GM12878 (cell line): ENCODE data around the gene COIL. TPM values are rescaled to one million over a fixed set of nuclear protein-coding genes. Genes with fewer than 3 reads are reported as not detected.
A peak's percentile ranks its signal among the peaks of the same experiment; 100 is the strongest.

ENCODE experiments used
- ATAC-seq: fragments of 200-7000 bp; cut with Tn5 transposase; 3 replicates; pipeline ENCODE4 v1.9.1; 2020; ENCODE audit warnings: mild to moderate bottlenecking, moderate library complexity
- BruUV-seq: library from RNA; stranded (reverse); fragments of 400-500 nt; replicated peaks from 2 replicates; lab custom pipeline; 2021; lab: Mats Ljungman, UMichigan
- CTCF ChIA-PET: fragments of 300-600 bp; sonication (Branson Sonifier 250); formaldehyde crosslinking; extraction: SDS; loops from one replicate; lab custom pipeline; 2021; ENCODE audit warnings: inconsistent platforms; lab: Yijun Ruan, JAX
- POLR2A ChIA-PET: fragments of 350-600 bp; formaldehyde crosslinking; extraction: SDS; loops from one replicate; lab custom pipeline; 2021; ENCODE audit warnings: inconsistent platforms; lab: Charles Lee
- RAD21 ChIA-PET: fragments of 300-600 bp; sonication (Branson Sonifier 250); formaldehyde crosslinking; loops from one replicate; lab custom pipeline; 2023; ENCODE audit warnings: antibody characterized with exemption; ENCODE audit not compliant: unreplicated experiment; lab: Charles Lee
- SMC1A ChIA-PET: fragments of 300-600 bp; sonication (Branson Sonifier 250); formaldehyde crosslinking; loops from one replicate; lab custom pipeline; 2023; ENCODE audit not compliant: unreplicated experiment, uncharacterized antibody; lab: Charles Lee
- DNase-seq: peaks from one replicate; pipeline ENCODE4 v3.0.0-alpha.2; 2011; ENCODE audit warnings: low read depth, low spot score
- FAIRE-seq: peaks from 3 replicates; lab custom pipeline; 2011; peaks lifted over from hg19 to GRCh38; lab: Jason Lieb, UNC
- H2AFZ ChIP-seq: 2 replicates; pipeline ENCODE4 v1.6.0; 2011; ENCODE audit warnings: low read depth, low read length, control low read depth; ENCODE audit not compliant: control insufficient read depth
- H3K27ac ChIP-seq: 2 replicates; pipeline ENCODE4 v1.5.1; 2011; ENCODE audit warnings: control low read depth; ENCODE audit not compliant: control insufficient read depth, insufficient read depth
- H3K27me3 ChIP-seq, 2 experiments: replicated peaks in 1 of 2; 2 replicates each; pipeline versions ENCODE4 v1.6.0 to v1.6.1; 2011; ENCODE audit warnings: low read length in 1 of 2; ENCODE audit not compliant: control insufficient read depth in 2 of 2, insufficient read depth in 2 of 2
- H3K36me3 ChIP-seq, 2 experiments: 2 replicates each; pipeline ENCODE4 v1.5.1; 2011; ENCODE audit warnings: low read length in 1 of 2; ENCODE audit not compliant: control insufficient read depth in 2 of 2, insufficient read depth in 2 of 2
- H3K4me1 ChIP-seq: 2 replicates; pipeline ENCODE4 v1.6.1; 2011; ENCODE audit warnings: mild to moderate bottlenecking, low read length, moderate library complexity, mixed read lengths; ENCODE audit not compliant: control insufficient read depth, insufficient read depth
- H3K4me2 ChIP-seq: 2 replicates; pipeline ENCODE4 v1.6.0; 2011; ENCODE audit warnings: control low read depth; ENCODE audit not compliant: control insufficient read depth, insufficient read depth
- H3K4me3 ChIP-seq: fragments of 200-600 bp; sonication (generic); 2 replicates; pipeline ENCODE4 v1.5.1; 2016
- H3K79me2 ChIP-seq: 2 replicates; pipeline ENCODE4 v1.6.0; 2011; ENCODE audit warnings: low read length; ENCODE audit not compliant: control insufficient read depth, insufficient read depth
- H3K9ac ChIP-seq: 2 replicates; pipeline ENCODE4 v1.8.0; 2011; ENCODE audit warnings: low read length, control low read depth, mixed read lengths; ENCODE audit not compliant: control insufficient read depth, insufficient read depth
- H3K9me3 ChIP-seq: replicated peaks from 3 replicates; pipeline ENCODE4 v1.5.1; 2011; ENCODE audit warnings: mild to moderate bottlenecking, low read length; ENCODE audit not compliant: control insufficient read depth, insufficient read depth
- H4K20me1 ChIP-seq: 2 replicates; pipeline ENCODE4 v1.6.0; 2011; ENCODE audit not compliant: control insufficient read depth, insufficient read depth
- BHLHE40 ChIP-seq, 2 experiments: fragments of 450-650 bp in 1 of 2; IDR thresholded peaks; 2 replicates each; pipeline ENCODE4 v1.6.1; 2011 to 2017; ENCODE audit warnings: low read depth in 2 of 2, borderline replicate concordance in 1 of 2, improper control_type of control experiment in 1 of 2, low read length in 1 of 2, mild to moderate bottlenecking in 1 of 2
- CHD2 ChIP-seq: IDR thresholded peaks from 2 replicates; pipeline ENCODE4 v1.6.1; 2011; ENCODE audit warnings: low read depth, low read length, improper control_type of control experiment, borderline replicate concordance
- FOXM1 ChIP-seq: IDR thresholded peaks from 2 replicates; pipeline ENCODE4 v1.6.1; 2012; ENCODE audit warnings: low read depth, mild to moderate bottlenecking, inconsistent platforms, low read length, moderate library complexity
- MXI1 ChIP-seq: fragments of 150-350 bp; IDR thresholded peaks from 2 replicates; pipeline ENCODE4 v1.6.1; 2011; ENCODE audit warnings: low read depth, mild to moderate bottlenecking, inconsistent platforms, low read length, improper control_type of control experiment
- NBN ChIP-seq: fragments of 450-650 bp; IDR thresholded peaks from 2 replicates; pipeline ENCODE4 v1.6.1; 2016
- NR2C1 ChIP-seq: fragments of 450-650 bp; IDR thresholded peaks from 2 replicates; pipeline ENCODE4 v1.6.1; 2017; ENCODE audit warnings: antibody characterized with exemption, mild to moderate bottlenecking, moderate library complexity
- NR2C2 ChIP-seq: IDR thresholded peaks from 2 replicates; pipeline ENCODE4 v1.6.1; 2011; ENCODE audit warnings: borderline replicate concordance, low read depth; ENCODE audit not compliant: control insufficient read depth, insufficient read length
- NRF1 ChIP-seq: conservative IDR thresholded peaks from 2 replicates; pipeline ENCODE4 v1.6.1; 2011; ENCODE audit warnings: mild to moderate bottlenecking, low read depth, low read length, improper control_type of control experiment
- RUNX3 ChIP-seq: IDR thresholded peaks from 2 replicates; pipeline ENCODE4 v1.6.1; 2012; ENCODE audit warnings: low read length, inconsistent platforms
- SP1 ChIP-seq: IDR thresholded peaks from one replicate; pipeline ENCODE4 v1.6.1; 2011; ENCODE audit warnings: low read depth, low read length
- STAT1 ChIP-seq: fragments of 450-650 bp; conservative IDR thresholded peaks from 2 replicates; pipeline ENCODE4 v1.6.1; 2014; ENCODE audit warnings: antibody characterized with exemption, mild to moderate bottlenecking
- TARDBP ChIP-seq: IDR thresholded peaks from 2 replicates; pipeline ENCODE4 v1.6.1; 2016; ENCODE audit warnings: borderline replicate concordance
- WGBS: methylation state at CpG from one replicate; pipeline ENCODE4 v1.1.6; 2016; ENCODE audit warnings: low lambda C conversion rate; ENCODE audit not compliant: insufficient replicate concordance, insufficient coverage; ENCODE audit errors: missing lambda C conversion rate; 5-methylcytosine and 5-hydroxymethylcytosine counted together
- in situ Hi-C: fragments of 300-500 bp; cut with MboI; formaldehyde crosslinking; loops from 9 replicates; pipeline ENCODE4 v1.14.3; 2018; ENCODE audit warnings: mixed read lengths
- intact Hi-C: fragments of 100-400 bp; cut with micrococcal nuclease; formaldehyde crosslinking; loops from one replicate; pipeline ENCODE4 v1.14.2; 2022; ENCODE audit not compliant: unreplicated experiment
- polyA plus RNA-seq, 11 experiments: library from polyadenylated mRNA; depleted of rRNA in 4 of 11; unstranded in 6 of 11; stranded (reverse) in 5 of 11; fragments of >200 nt; fragmentation: Nextera tagmentation in 4 of 11; fragmentation: Illumina TruSeq in 1 of 11; extraction: Ambion mirVana in 4 of 11; extraction: Trizol in 1 of 11; gene quantifications; 1 replicate in 1 of 11; 2 replicates in 10 of 11; pipeline versions ENCODE4 v1.2.1 to v1.2.3, GENCODE V29; 2011 to 2016; ENCODE audit warnings: inconsistent platforms in 2 of 11, missing spikeins in 2 of 11, low read depth in 1 of 11
- total RNA-seq, 4 experiments: library from RNA; depleted of rRNA in 3 of 4; stranded (reverse); fragments of >200 nt in 3 of 4; fragmentation: Illumina TruSeq in 1 of 4; extraction: Trizol in 1 of 4; gene quantifications; 2 replicates each; pipeline versions ENCODE4 v1.2.1 to v1.2.3, GENCODE V29; 2013 to 2021
- TF ChIP-seq, protein P1 (sequence below): IDR thresholded peaks from 2 replicates; pipeline ENCODE4 v1.6.1; 2012; ENCODE audit warnings: low read depth, low read length, improper control_type of control experiment
- TF ChIP-seq, protein P2 (sequence below): fragments of 450-650 bp; conservative IDR thresholded peaks from 2 replicates; pipeline ENCODE4 v1.6.1; 2017; ENCODE audit warnings: mild to moderate bottlenecking, moderate library complexity
- TF ChIP-seq, protein P3 (sequence below): fragments of 150-350 bp; IDR thresholded peaks from 2 replicates; pipeline ENCODE4 v1.6.1; 2016; ENCODE audit warnings: low read depth, low read length
- TF ChIP-seq, protein P4 (sequence below): fragments of 450-650 bp; IDR thresholded peaks from 2 replicates; pipeline ENCODE4 v1.6.1; 2017; ENCODE audit warnings: borderline replicate concordance

COIL gene
- total and polyA plus RNA-seq, 10 of the 15 experiments (the other 5 are each of a cell fraction or from before 2014, with no cell fraction given), result 13.7 to 24.3 (median 17.4) TPM

DNA sequence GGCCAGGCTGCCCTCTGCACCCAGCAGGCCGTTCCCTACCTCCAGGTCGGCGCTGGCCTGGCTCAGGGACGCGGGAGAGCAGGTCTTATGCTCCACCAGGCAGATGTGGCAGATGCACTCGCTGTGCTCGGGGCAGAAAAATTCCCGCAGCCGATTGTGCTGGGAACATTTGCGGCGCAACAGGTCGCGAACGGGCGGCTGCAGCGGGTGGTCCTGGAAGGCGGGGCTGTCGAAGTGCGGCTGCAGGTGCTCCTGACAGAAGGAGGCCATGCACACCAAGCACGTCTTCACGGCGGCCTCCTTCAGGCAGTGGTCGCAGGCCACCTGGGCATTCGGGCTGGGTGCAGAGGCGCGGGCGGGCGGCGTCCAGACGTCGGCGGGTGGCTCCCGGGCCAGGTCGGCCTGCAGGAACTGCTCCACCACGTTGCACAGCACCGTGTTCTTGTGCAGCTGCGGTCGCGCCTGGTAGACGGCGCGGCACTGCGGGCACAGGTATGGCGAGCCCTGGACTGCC lies 47.4 kb downstream of the COIL start:
- Histone ChIP-seq H3K4me3 (peak overlapping the region; percentile 98), H3K4me2 (peak overlapping the region; percentile 39), H4K20me1 (peaks cover 19% of the 10 kb centered on the region), H2AFZ (peak overlapping the region; percentile 79), H3K4me1 (peaks cover 25% of the 10 kb centered on the region), H3K36me3 (peaks cover 0 to 7% of the 10 kb centered on the region in 2 experiments; a peak in 3 of 4 replicates), H3K27me3 (no peaks in the 10 kb centered on the region), H3K27ac (peak overlapping the region; percentile 86), H3K79me2 (peaks cover 66% of the 10 kb centered on the region), H3K9me3 (no peaks in the 10 kb centered on the region; the same call in 2 of the 3 replicates), H3K9ac (peak overlapping the region; percentile 79)
- 1% methylated on average over 44 of the region's 44 CpGs for WGBS
- intact Hi-C loops (no loop called here), in situ Hi-C loops (no loop called here)
- ChIA-PET SMC1A (interaction anchor here (0.9 to 1.7 kb wide), 7 partner anchors 53 to 690 kb away, joined by 3 to 8 read pairs (median 3); partner anchors contain the start of gene SCPEP1), CTCF (interaction anchor here (0.7 to 1.6 kb wide), 6 partner anchors 16 to 178 kb away, joined by 3 to 5 read pairs (median 3); no protein-coding TSS in a partner anchor), POLR2A (interaction anchor here (0.6 to 1.2 kb wide), 7 partner anchors 14 to 690 kb away, joined by 3 to 8 read pairs (median 3); partner anchors contain the start of genes C17orf67, DGKE and SCPEP1), RAD21 (interaction anchor here (0.7 to 1.6 kb wide), 7 partner anchors 44 to 92 kb away, joined by 3 to 7 read pairs (median 4); partner anchors contain the start of gene SCPEP1)
- BruUV-seq, result TSS peak; percentile 59
- DNase-seq, result no peak
- ATAC-seq, result peak; percentile 56
- FAIRE-seq, result no peak
- TF ChIP-seq TARDBP, result no peak
- TF ChIP-seq NBN, result no peak
- TF ChIP-seq, protein P1, sequence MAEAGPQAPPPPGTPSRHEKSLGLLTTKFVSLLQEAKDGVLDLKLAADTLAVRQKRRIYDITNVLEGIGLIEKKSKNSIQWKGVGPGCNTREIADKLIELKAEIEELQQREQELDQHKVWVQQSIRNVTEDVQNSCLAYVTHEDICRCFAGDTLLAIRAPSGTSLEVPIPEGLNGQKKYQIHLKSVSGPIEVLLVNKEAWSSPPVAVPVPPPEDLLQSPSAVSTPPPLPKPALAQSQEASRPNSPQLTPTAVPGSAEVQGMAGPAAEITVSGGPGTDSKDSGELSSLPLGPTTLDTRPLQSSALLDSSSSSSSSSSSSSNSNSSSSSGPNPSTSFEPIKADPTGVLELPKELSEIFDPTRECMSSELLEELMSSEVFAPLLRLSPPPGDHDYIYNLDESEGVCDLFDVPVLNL, result no peak
- TF ChIP-seq, protein P2, sequence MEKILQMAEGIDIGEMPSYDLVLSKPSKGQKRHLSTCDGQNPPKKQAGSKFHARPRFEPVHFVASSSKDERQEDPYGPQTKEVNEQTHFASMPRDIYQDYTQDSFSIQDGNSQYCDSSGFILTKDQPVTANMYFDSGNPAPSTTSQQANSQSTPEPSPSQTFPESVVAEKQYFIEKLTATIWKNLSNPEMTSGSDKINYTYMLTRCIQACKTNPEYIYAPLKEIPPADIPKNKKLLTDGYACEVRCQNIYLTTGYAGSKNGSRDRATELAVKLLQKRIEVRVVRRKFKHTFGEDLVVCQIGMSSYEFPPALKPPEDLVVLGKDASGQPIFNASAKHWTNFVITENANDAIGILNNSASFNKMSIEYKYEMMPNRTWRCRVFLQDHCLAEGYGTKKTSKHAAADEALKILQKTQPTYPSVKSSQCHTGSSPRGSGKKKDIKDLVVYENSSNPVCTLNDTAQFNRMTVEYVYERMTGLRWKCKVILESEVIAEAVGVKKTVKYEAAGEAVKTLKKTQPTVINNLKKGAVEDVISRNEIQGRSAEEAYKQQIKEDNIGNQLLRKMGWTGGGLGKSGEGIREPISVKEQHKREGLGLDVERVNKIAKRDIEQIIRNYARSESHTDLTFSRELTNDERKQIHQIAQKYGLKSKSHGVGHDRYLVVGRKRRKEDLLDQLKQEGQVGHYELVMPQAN, result peak; percentile 63; the same call in 1 of the 2 replicates
- no peak for TF ChIP-seq BHLHE40 (IDR thresholded peaks at IDR 0.05; ENCODE audit: borderline replicate concordance in 1 of 2, low read depth in 2 of 2, low read length in 1 of 2)
- TF ChIP-seq, protein P3, sequence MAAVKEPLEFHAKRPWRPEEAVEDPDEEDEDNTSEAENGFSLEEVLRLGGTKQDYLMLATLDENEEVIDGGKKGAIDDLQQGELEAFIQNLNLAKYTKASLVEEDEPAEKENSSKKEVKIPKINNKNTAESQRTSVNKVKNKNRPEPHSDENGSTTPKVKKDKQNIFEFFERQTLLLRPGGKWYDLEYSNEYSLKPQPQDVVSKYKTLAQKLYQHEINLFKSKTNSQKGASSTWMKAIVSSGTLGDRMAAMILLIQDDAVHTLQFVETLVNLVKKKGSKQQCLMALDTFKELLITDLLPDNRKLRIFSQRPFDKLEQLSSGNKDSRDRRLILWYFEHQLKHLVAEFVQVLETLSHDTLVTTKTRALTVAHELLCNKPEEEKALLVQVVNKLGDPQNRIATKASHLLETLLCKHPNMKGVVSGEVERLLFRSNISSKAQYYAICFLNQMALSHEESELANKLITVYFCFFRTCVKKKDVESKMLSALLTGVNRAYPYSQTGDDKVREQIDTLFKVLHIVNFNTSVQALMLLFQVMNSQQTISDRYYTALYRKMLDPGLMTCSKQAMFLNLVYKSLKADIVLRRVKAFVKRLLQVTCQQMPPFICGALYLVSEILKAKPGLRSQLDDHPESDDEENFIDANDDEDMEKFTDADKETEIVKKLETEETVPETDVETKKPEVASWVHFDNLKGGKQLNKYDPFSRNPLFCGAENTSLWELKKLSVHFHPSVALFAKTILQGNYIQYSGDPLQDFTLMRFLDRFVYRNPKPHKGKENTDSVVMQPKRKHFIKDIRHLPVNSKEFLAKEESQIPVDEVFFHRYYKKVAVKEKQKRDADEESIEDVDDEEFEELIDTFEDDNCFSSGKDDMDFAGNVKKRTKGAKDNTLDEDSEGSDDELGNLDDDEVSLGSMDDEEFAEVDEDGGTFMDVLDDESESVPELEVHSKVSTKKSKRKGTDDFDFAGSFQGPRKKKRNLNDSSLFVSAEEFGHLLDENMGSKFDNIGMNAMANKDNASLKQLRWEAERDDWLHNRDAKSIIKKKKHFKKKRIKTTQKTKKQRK, result no peak
- TF ChIP-seq NRF1, result no peak
- TF ChIP-seq, protein P4, sequence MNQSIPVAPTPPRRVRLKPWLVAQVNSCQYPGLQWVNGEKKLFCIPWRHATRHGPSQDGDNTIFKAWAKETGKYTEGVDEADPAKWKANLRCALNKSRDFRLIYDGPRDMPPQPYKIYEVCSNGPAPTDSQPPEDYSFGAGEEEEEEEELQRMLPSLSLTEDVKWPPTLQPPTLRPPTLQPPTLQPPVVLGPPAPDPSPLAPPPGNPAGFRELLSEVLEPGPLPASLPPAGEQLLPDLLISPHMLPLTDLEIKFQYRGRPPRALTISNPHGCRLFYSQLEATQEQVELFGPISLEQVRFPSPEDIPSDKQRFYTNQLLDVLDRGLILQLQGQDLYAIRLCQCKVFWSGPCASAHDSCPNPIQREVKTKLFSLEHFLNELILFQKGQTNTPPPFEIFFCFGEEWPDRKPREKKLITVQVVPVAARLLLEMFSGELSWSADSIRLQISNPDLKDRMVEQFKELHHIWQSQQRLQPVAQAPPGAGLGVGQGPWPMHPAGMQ, result no peak
- peak; percentile 23; the same call in 1 of the 2 replicates for TF ChIP-seq MXI1
- TF ChIP-seq STAT1, result no peak
- TF ChIP-seq SP1, result no peak
- no peak for TF ChIP-seq CHD2
- no peak for TF ChIP-seq NR2C2
- TF ChIP-seq RUNX3, result no peak
- no peak for TF ChIP-seq FOXM1
- TF ChIP-seq NR2C1, result no peak
